Transverse colon (tissue), 4 donors: ENCODE measurements around the gene NAALADL2.

ENCODE experiments used
- CTCF ChIP-seq, 5 experiments: fragments of 200-600 bp in 3 of 5; fragments of 450-650 bp in 2 of 5; sonication (generic) in 3 of 5; IDR thresholded peaks; 1 replicate in 2 of 5; 2 replicates in 3 of 5; pipeline ENCODE4 v1.5.1; 2016 to 2017; ENCODE audit warnings: antibody characterized with exemption in 5 of 5, inconsistent platforms in 3 of 5, mild to moderate bottlenecking in 2 of 5, moderate library complexity in 1 of 5
- POLR2AphosphoS5 ChIP-seq, 3 donors: sonication (generic); formaldehyde crosslinking; IDR thresholded peaks; one replicate each; pipeline ENCODE4 v1.6.1; 2016; ENCODE audit warnings: antibody characterized with exemption in 3 of 3

GRCh38 chr3:175591375-175591774 lies 732.2 kb downstream of the NAALADL2 start:
- no peak for TF ChIP-seq CTCF (IDR thresholded peaks at IDR 0.05)
- TF ChIP-seq POLR2AphosphoS5 (IDR thresholded peaks at IDR 0.05) = no peak
